HG03103 (cell line): ENCODE results near the gene ZBTB22.

ENCODE experiments used
- ATAC-seq: cut with Tn5 transposase; IDR thresholded peaks from one replicate; pipeline ENCODE4 v1.9.1; 2021; ENCODE audit warnings: low read depth; ENCODE audit not compliant: unreplicated experiment

ZBTB22 gene

DNA sequence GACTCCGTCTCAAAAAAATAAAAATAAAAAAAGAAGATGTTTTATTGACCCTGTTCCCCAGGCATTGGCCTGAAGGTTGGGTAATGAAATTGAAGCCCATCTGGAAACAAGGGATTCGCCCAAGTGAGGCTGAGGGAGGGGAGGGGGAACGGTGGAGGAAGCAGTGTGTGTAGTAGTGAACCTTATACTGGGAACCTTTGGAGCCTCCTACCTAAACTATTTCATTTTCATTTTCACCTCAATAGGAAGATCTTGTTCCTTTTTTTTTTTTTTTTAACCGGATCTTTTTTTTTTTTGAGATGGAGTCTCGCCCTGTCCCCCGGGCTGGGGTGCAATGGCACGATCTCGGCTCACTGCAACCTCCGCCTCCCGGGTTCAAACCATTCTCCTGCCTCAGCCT is 13.2 kb upstream of the ZBTB22 start:
- no peak for ATAC-seq

DNA sequence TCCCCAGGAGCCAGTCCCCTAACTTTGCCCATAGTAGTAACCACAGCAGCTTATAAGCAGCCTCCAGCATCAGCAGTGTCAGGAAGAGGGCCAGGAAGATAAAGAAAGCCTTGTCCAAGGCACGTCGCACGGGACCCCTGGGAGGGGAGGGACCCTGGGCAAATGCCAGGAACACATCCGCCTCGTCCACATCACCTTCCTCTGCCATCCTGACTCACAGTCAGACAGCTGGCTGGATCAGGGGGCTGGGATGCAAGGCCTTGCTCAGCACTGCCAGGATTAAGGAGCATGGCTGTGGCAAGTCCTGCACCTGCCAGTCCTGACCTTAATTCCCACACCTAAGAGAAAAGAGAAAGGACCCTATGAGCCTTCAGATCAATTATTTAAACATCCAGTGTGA is 11.5 kb upstream of the ZBTB22 start:
- ATAC-seq = no peak

DNA sequence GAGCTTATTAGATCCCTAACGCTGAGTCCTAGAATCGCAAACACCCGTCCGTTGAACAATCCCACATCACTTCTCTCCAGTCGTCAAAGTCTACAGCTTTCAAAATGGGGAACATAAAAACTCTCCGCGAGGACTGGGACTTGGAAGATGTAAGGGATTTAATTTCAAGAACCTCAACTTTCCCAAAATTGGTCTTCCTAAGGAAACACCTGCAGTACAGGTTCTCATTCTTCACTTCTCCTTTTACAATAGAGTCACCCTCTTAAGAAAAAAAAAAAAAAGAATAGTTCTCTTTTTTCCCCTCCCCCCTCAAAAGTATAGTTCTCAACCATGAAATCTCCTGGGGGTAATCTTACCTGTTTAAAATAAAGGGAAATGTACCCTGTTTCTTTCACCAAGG is 6.6 kb upstream of the ZBTB22 start:
- no peak for ATAC-seq

DNA sequence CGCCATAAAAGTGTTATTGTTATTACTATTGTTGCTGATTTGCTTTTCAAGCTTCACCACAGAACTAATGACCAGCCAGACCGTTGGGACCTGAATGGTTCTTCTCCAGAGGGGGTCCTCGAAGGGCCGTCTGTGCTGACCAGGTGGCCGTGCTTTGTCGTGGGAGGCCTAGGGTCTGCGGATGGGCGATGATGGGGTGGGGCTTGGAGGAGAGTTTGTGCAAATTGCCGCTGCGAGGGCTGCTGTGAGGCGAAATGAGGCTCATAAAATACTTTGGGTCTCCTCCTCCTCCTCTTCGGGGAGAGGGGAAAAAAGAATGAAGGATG is 6.0 kb upstream of the ZBTB22 start:
- ATAC-seq = no peak

DNA sequence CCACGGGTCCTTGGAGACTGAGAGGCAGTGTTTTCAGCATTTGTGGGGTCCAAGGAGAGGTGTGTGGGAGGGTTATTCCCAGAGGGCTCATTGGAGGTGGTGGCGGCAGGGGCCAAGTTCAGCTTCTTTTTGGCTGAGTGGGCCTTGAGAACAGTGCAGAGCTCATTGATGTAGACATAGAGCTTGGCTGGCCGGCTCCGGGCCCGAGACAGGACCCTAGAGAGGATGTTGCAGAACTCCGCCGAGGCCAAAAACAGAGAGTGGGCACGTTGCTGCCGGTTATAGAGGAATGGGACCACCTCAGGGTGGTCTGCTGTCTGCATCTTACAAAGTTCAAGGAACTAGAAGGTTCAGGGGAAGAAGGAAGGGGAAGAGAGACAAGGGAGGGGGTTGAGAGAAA is 3.7 kb upstream of the ZBTB22 start:
- no peak for ATAC-seq

DNA sequence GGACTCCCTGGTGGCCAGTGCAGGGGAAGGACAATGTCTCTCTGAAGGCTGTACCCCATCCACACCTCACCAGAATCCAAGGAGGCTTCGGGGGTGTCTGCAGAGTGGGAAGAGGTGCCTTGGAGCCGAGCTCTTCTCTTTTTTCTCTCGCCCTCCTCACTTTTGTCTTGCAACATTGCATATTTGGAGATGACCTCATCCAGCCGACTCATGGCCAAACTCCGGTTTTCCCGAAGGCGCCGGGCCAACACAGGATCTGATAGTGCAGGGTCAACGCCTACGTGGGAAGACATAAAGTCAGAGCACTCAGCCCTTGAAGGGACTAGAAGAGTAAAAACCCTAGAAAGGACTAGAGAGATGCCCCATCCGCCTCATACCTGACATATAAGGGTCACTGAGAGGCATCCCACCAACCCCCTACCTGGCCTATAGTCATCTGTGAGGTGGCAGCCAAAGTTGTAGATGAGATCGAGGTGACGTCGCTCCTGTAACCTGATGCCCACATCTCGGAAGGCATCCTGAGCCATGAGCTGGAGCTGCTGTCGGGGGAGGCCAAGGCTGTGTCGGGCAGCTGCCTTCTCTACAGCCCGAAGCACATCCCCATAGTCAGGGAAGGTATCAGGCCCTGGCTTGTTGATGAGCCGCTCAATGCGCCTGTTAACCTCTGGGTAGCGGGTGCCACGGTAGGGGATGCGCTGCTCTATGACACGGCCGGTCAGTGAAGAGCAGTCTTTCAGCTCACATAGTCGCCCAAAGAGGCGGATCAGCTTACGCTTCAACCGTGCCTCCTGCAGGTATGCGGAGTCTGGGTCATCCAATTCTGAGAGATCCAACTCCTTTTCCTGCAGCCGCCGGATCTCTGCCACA is 3.0 kb upstream of the ZBTB22 start:
- no peak for ATAC-seq

DNA sequence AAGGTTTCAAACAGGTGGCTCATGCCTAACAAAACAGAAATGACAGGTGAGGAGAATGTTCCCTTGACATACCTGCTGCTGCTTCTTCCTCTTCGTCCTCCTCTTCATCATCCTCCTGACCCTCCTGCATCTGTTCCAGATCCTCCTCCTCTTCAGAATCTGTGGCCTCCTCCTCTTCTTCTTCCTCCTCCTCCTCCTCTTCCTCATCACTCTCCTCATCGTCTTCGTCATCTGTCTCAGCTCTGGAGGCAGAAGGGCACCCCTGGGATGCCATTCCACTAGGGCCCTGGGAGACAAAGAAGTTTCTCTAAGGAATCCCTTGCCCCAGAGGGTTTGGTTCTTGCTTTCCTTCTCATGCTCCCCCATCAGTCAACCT is 2.4 kb upstream of the ZBTB22 start:
- no peak for ATAC-seq

DNA sequence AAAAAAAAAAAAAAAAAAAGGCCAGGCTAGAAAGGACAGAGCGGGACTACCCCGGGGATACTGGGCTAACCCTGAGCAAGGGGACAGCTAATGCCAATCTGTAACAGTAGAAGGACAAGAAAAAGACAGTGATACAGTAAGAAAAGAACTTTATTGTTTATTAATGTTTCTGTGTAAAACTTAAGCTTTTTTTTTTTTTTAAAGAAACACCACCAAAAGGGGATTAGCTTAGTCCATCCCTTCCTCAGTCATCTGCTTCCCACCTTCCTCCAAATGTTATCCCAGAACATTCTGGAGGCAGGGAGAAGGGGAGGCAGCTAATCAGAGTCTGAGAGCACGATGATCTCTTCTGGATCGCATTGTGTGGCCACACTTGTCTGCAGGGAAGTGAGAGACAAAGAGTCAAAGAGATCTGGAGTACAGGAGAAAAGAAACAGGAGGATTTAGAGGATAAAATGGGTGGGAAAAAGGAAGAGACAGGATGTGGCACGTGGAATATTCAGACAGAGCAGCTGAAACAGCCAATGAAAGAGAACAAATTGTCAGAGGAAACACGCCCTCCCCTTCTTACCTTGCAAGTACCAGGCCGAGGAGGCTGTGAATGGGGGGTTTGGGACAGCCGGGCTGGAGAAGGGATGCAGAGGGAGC is 1.0 kb upstream of the ZBTB22 start:
- no peak for ATAC-seq

DNA sequence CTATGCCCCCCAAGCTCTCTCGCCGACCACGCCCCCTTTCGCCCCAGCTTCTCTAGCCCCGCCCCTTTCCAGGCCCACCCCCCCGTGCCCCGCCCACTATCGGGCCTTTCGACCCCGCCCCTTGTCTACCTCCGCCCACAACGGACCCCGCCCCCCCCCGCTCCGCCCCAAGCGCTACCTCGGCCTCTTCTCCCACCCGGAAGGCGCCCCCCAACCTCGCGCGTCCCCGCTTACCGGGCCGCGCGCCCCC is 200 bp downstream of the ZBTB22 start:
- no peak for ATAC-seq

DNA sequence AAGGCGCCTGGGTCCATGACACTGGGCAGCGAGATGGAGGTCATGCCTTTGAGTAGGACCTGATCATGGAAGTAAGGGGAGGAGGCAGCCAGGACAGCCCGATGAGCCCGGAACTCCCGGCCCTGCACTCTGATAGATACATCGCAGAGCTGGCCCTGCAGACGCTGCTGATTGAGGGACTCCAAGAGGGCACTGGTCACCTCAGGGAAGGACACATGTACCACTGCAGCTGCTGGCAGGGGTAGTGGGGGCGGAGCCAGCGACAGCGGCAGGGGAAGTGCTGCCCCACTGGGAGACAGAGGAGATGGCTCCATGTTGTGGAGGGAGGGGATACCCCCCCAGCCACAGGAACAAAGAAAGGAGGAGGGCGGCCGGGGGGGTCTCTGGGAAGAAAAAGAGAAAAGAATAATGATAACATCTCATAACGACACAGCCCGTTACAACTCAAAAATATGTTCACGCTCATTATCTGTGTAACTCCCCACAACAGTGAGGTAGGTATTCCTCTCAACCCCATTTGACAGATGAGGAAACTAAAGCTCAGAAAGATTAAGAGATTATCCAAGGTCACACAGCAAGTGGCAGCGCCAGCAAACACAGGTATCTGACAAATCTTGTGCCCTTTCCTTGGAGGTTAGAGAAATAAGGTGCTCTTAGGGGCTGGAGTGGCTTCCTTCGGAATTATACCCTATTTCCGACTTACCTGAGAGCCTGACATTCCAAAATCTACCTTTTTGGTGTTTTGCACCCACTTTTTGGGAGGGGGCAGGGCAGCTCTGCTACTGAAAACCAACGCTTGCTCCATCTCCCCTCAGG is 733 bp downstream of the ZBTB22 start:
- no peak for ATAC-seq

DNA sequence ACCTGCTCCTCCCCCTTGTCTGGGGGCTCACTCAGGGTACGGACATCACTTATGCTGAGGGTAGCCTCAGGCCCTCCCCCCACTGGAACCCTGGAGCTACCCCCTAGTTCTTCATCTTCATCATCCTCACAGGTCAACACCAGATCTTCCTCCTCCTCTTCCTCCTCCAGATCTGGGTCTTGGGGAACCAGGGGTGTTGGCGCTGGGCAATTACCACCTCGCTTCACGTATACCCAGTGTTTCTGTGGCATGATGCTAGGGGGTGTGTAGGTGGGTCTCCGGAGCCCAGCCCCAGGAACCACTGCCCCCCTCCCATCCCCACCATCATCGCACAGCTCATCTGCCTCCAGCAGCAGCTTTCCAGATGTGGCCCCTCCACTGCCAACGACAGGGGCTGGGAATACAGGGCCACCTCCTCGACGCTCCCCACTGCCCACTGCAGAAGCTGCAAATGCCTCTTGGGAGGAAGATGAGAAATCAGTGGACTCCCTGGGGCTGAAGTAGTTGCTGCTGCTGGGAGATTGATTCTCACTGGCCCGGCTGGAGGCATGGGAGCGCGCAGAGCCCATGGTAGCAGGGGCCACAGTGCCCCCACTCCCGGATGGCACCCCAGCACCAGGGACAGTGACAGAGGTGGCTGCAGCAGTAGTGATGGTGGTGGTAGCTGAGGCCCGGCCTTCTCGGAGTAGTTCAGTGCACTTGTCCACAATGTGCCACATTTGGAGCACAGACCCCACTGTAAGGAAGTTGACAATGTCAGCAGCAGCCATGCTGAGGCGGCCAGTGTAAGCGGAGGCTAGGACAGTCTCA is 1.5 kb downstream of the ZBTB22 start:
- ATAC-seq = no peak

DNA sequence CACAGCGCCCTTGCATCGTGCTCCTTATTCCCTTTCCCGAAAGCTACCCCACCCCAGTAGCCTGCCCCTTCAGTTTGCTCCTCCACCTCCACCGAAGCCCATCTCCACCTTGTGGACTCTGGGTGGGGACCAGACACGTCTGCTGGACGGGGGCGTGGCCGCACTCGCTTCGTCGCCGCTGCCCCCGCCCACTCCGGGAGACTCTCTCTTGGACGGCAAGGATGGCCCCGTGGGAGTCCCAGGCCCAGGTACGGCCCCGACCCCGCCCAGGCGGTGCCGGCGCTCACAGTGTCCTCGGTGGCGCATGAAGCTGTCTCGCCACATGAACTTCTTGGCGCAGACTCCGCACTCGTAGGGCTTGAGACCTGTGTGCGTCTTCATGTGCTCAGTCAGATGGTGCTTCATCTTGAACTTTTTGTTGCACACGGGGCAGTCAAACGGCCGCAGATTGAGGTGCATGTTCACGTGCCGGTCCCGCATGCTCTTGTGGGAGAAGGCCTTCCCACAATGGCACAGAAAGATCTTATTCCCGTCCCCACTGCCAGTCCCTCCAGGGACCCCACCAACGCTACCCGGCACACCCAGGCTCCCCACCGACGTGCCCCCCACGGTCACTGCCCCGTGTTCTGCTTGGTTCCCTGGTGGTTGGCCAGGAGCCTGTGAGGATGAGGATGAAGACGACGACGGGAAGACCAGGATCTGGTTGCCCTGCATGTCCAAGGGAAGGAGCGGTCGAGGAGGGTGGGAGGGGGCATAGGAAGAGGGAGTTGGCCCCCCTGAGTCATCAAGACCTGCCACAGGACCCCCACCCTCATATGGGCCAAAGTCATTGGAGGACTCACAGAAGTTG is 2.4 kb downstream of the ZBTB22 start:
- ATAC-seq = no peak

DNA sequence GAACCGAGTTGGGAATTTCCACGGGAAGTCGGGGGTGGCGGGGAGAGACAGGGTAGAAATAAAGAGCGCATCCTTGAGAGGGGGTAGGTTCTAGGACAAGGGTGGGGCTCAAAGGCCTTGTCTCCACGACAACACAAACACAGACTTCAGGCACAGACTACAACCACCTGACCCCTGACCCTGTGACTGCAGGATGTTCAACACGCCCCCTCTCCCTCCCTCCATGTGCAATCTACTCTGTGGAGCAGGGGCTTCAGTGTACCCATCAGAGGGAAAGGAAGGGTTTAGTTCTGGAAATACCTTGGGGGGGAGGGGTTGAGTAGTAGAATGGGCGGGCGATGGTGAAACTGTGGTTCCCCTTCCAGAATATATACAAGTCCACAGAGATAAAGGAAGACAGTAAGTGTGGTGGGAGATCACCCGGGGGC is 3.0 kb downstream of the ZBTB22 start:
- no peak for ATAC-seq

DNA sequence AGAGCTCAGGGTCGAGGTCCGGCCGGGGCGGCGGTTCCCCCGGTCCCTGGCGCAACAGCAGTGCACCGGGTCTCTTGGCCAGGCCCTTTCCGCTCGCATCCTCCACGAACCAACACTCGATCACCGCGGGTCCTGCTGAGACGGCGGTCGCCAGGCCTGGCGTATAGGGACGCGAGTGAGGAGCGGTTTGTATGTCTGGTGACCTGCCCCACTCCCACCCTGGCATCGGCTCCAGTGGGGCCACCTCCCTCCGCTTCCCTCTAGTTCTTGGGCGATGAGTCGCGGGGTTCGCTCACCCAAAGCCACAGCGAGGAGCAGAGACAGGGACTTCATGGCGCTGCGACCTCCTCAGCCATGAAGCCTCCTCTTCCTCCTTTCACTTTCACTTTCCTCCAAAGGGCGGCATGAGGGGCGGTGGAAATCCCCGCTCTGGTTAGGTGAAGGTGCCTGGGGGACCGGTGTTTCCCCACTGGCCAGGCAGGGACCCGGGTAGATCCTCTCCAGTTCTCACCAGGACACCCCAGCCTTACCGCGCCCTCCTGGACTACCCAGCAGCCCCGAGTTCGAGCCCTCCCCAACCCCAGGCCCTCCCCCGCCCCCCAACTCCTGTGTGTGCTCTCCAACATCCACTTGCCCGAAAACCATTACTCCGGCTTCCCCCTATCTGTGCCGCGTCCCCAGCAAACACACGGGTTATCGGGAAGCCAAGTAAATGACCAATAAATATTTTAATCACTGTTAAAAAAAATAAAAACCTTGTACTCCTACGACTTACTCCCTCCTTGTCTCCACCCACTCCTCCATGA is 3.6 kb downstream of the ZBTB22 start, which contains the start of gene TAPBP:
Gene TAPBP, minus strand, starts transcription at position 370 of the 806 bp plus-strand sequence. Its CDS starts 37 bp downstream, at position 333.
- no peak for ATAC-seq

DNA sequence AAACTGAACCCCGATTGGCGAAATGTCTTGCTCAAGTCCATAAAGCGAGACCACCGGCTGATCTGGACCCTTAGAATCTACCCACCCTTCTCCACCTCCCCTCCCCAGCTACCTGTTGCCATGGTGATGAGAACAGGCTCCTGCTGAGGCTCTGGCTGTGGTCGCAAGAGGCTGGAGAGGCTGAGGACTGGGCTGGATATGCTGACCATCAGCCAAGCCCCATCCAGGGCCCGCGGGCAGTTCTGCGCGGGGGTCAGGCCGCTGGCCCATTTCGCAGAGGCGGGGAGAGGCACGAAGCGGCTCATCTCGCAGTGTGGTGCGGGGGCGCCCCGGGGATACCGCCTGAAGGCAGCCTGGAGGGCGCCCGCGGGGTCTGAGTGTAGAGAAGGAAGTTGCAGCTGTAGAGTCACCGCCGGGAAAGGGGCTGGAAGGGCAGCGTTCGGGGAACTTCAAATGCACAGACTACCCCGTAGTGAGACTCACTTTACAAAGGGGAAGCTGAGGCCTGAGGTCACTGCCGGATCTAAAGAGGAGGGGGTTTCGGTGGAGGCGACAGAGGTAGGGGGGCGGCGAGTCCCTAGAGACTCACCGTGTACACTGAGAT is 4.3 kb downstream of the ZBTB22 start:
- ATAC-seq = no peak

DNA sequence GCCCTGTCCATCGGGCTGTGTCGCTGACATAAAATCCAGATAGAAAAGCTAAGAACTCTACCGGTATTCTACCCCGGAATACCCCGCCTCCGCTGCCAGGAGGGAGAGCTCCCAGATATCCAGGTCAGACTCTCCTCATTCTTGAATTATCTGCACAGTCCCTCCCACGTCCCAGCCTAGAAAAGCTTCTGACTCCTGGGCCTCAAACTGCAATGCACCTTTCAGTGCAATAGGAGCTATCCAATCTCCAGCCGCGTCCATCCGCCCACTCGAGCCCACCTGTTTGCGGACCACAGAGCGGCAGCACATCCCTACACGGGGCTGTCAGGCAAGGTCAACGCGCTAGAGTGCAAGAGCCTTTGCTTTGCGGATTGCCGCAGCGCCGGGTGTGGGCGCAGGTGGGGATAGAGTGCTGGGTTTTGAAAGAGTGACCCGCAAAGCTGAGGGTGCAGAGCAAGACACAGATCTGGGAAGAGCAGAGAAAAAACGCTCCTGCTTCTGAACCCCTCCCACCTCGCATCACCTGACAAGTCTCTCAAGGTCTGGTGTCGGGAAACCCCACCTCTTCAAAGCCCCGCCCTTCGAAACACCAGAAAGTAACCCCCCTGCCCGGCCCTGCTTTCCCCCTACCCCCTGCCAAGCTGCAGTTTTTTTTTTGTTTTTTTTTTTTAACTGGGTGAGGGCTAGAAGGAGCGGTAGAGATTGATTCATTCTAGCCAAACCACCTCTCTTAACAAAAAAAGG is 5.0 kb downstream of the ZBTB22 start:
- ATAC-seq = no peak

DNA sequence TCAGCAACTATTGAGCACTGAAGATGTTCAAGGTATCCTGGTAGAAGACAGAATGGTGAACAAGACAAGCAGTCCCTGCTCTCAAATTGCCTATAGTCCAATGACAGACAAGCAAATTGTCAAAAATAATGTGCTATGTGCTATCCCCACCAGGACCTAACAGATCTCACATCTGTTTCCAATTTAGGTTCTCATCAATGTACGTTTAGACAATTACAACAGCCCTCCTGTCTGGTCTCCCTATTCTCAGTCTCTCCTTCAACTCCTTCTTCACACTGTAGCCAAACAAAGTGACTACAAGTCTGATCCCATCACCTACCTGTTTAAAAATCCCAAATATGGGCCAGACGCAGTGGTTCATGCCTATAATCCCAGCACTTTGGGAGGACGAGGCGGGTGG is 11.2 kb downstream of the ZBTB22 start:
- no peak for ATAC-seq

DNA sequence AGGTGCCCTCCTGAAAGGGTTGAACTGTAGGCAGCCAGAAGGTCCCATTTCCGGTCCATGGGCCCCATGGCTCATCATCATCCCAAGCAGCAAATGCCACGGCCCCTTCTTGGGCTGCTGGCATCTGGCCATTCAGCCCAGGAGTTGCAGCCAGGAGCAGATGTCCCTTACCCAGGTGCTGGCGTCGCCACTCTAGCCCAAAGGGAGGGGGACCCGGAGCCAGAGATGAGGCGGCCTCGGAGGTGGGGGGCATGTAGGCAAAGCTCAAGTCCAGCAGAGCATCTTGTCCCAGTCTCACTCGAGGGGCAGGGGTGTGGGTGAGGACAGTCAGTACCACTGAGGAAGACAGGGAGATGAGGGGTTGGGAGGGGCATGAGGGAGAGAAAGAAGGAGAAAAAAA is 12.5 kb downstream of the ZBTB22 start:
- ATAC-seq = no peak
